Calu3 (cell line): ENCODE data around the gene GTF3C4. TPM values are rescaled to one million over a fixed set of nuclear protein-coding genes. Genes with fewer than 3 reads are reported as not detected.

Source experiments
- BruUV-seq: library from RNA; stranded (reverse); fragments of 400-500 nt; replicated peaks from 2 replicates; lab custom pipeline; 2021; lab: Mats Ljungman, UMichigan
- CTCF ChIA-PET: fragments of 300-600 bp; sonication (Branson Sonifier 250); formaldehyde crosslinking; loops from one replicate; lab custom pipeline; 2022; ENCODE audit warnings: antibody characterized with exemption; lab: Charles Lee
- DNase-seq: peaks from one replicate; pipeline ENCODE4 v3.0.0; 2022
- H3K27ac Mint-ChIP-seq: one replicate; pipeline ENCODE4 v1.8.0; 2022; ENCODE audit warnings: mixed read lengths; ENCODE audit not compliant: unreplicated experiment
- H3K27me3 Mint-ChIP-seq: one replicate; pipeline ENCODE4 v1.8.0; 2022; ENCODE audit warnings: mixed read lengths; ENCODE audit not compliant: unreplicated experiment
- H3K36me3 Mint-ChIP-seq: one replicate; pipeline ENCODE4 v1.8.0; 2022; ENCODE audit warnings: mild to moderate bottlenecking, moderate library complexity, mixed read lengths; ENCODE audit not compliant: insufficient read depth, unreplicated experiment
- H3K4me1 Mint-ChIP-seq: one replicate; pipeline ENCODE4 v1.8.0; 2022; ENCODE audit warnings: mild to moderate bottlenecking, low read depth, mixed read lengths; ENCODE audit not compliant: unreplicated experiment
- H3K4me3 Mint-ChIP-seq: one replicate; pipeline ENCODE4 v1.8.0; 2022; ENCODE audit warnings: mild to moderate bottlenecking, low read depth, moderate library complexity, mixed read lengths; ENCODE audit not compliant: unreplicated experiment
- H3K9me3 Mint-ChIP-seq: one replicate; pipeline ENCODE4 v1.8.0; 2022; ENCODE audit warnings: low read depth, mixed read lengths; ENCODE audit not compliant: unreplicated experiment
- intact Hi-C: fragments of 100-400 bp; cut with micrococcal nuclease; formaldehyde crosslinking; loops from one replicate; pipeline ENCODE4 v1.10.0; 2022; ENCODE audit not compliant: unreplicated experiment
- total RNA-seq: library from RNA; stranded (reverse); gene quantifications from 2 replicates; pipeline ENCODE4 v1.2.3, GENCODE V29; 2022
- TF ChIP-seq, protein P1 (sequence below): fragments of 200-600 bp; IDR thresholded peaks from one replicate; pipeline ENCODE4 v1.8.0; 2022; ENCODE audit warnings: antibody characterized with exemption; ENCODE audit not compliant: unreplicated experiment

GTF3C4 gene
- total RNA-seq, 1 experiment from 2014 or later = 16.1 TPM

DNA sequence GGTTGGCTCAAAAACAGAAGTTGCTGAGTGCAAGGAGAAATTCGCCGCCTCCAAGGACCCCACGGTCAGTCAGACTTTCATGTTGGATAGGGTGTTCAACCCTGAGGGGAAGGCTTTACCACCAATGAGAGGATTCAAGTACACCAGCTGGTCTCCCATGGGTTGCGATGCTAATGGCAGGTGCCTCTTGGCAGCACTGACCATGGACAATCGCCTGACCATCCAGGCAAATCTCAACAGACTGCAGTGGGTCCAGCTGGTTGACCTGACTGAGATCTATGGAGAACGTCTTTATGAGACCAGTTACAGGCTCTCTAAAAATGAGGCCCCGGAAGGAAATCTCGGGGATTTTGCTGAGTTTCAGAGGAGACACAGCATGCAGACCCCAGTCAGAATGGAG is 7.7 kb downstream of the GTF3C4 start:
- TF ChIP-seq, protein P1, sequence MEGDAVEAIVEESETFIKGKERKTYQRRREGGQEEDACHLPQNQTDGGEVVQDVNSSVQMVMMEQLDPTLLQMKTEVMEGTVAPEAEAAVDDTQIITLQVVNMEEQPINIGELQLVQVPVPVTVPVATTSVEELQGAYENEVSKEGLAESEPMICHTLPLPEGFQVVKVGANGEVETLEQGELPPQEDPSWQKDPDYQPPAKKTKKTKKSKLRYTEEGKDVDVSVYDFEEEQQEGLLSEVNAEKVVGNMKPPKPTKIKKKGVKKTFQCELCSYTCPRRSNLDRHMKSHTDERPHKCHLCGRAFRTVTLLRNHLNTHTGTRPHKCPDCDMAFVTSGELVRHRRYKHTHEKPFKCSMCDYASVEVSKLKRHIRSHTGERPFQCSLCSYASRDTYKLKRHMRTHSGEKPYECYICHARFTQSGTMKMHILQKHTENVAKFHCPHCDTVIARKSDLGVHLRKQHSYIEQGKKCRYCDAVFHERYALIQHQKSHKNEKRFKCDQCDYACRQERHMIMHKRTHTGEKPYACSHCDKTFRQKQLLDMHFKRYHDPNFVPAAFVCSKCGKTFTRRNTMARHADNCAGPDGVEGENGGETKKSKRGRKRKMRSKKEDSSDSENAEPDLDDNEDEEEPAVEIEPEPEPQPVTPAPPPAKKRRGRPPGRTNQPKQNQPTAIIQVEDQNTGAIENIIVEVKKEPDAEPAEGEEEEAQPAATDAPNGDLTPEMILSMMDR = no peak
- H3K4me1 Mint-ChIP-seq = peaks cover 7% of the 10 kb centered on the region
- peaks cover 7% of the 10 kb centered on the region for H3K36me3 Mint-ChIP-seq
- no peak overlapping the region for H3K4me3 Mint-ChIP-seq
- intact Hi-C loops = no loop called here
- H3K9me3 Mint-ChIP-seq = no peaks in the 10 kb centered on the region
- no TSS peak for BruUV-seq
- no peak for DNase-seq
- no peaks in the 10 kb centered on the region for H3K27me3 Mint-ChIP-seq
- H3K27ac Mint-ChIP-seq = no peak overlapping the region
- CTCF ChIA-PET = no interaction called here

DNA sequence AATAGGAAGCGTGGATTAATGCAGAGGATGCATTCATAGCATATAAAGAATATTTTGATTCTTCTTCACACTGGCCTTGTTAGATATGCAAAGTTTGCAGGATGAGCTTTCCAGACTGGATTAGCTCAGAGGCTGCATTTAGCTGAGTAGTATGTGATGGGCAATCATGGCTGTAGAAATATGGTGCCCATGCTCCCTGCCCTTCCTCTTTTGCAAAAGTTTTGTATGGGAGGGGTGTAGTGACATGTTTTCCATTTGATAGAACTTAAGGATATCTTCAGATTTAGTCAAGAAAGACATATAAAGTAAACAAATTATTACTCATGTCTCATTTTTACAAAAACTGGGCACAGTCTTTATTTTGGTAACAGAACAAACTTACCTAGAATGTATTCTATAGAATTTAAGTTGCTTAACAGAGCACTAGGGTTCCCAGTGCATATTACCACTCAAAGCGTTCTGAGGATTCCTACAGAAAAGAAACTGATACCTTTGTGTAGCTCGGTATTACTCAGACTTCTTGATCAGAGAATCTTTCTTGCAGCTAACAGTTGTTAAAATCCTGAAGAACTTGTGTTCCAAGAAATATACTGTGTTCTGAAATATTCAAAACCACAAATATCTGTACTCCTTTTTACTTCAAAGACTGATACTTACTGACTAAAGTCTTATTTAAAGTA is 9.8 kb downstream of the GTF3C4 start:
- Mint-ChIP-seq H3K27me3 (no peaks in the 10 kb centered on the region), H3K4me3 (no peak overlapping the region), H3K9me3 (no peaks in the 10 kb centered on the region), H3K27ac (no peak overlapping the region), H3K36me3 (peaks cover 20% of the 10 kb centered on the region), H3K4me1 (no peaks in the 10 kb centered on the region)
- TF ChIP-seq, protein P1 = no peak
- no TSS peak for BruUV-seq
- CTCF ChIA-PET = no interaction called here
- DNase-seq = no peak
- intact Hi-C loops = no loop called here

DNA sequence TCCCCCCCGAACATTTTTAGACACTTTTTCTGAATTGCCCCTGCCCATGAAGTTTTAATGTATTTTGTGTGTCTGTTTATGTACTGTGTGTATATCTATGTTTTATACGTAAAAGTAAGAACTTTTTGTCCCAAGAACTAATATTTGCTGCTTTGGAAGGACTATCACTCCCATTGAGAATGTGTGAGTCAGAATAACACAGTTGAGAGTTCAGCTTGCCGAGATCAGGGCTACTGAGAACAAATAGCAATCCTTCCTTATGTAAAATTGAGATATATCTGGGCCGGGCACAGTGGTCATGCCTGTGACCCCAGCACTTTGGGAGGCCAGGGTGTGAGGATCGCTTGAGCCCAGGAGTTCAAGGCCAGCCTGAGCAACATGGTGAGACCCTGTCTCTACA is 11.3 kb downstream of the GTF3C4 start:
- TF ChIP-seq, protein P1 = no peak
- intact Hi-C loops = no loop called here
- CTCF ChIA-PET = interaction anchor here (0.7 kb wide), 1 partner anchor 12 kb away, joined by 4 read pairs; the partner anchor contains the start of gene DDX31
- Mint-ChIP-seq H3K27ac (no peak overlapping the region), H3K9me3 (no peaks in the 10 kb centered on the region), H3K4me1 (no peaks in the 10 kb centered on the region), H3K27me3 (no peaks in the 10 kb centered on the region), H3K4me3 (no peak overlapping the region), H3K36me3 (peaks cover 29% of the 10 kb centered on the region)
- no TSS peak for BruUV-seq
- no peak for DNase-seq

DNA sequence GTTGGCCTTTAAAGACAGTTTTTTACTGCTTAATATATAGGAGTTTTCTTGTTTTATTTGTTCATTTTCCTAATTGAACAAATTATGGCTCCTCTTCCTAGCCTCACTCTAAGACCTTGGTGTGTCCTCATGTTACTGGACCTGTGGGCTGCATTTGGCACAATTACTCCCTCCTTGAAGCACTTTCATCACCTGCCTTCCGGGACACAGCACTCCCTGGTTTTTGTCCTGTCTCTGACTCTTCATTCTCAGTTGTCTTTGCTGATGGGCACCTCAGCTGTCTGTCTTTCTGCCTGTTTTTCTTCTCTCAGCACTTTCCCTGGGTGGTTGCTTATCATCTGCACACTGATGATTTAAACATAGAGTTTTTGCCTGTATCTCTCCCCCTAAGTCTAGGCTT is 13.6 kb downstream of the GTF3C4 start:
- Mint-ChIP-seq H3K27ac (no peak overlapping the region), H3K4me3 (no peak overlapping the region), H3K27me3 (no peaks in the 10 kb centered on the region), H3K4me1 (no peaks in the 10 kb centered on the region), H3K9me3 (no peaks in the 10 kb centered on the region), H3K36me3 (peaks cover 27% of the 10 kb centered on the region)
- DNase-seq = no peak
- TF ChIP-seq, protein P1 = no peak
- intact Hi-C loops = no loop called here
- no TSS peak for BruUV-seq
- CTCF ChIA-PET = no interaction called here
